Loucy (cell line): ENCODE data around the gene HES2.

Experiments used
- H2AFZ ChIP-seq: fragments of 200-600 bp; sonication (generic); 2 replicates; pipeline ENCODE4 v1.6.0; 2016; ENCODE audit warnings: antibody characterized with exemption, mild to moderate bottlenecking, low read length, moderate library complexity
- H3F3A ChIP-seq: fragments of 200-600 bp; 2 replicates; pipeline ENCODE4 v1.6.0; 2016; ENCODE audit warnings: antibody characterized with exemption, low read depth, mild to moderate bottlenecking
- H3K27me3 ChIP-seq: fragments of 200-600 bp; sonication (generic); 2 replicates; pipeline ENCODE4 v1.6.1; 2014; ENCODE audit warnings: low read length, mild to moderate bottlenecking; ENCODE audit not compliant: insufficient read depth, poor library complexity, severe bottlenecking
- H3K36me3 ChIP-seq: fragments of 200-600 bp; sonication (generic); 2 replicates; pipeline ENCODE4 v1.6.1; 2016; ENCODE audit warnings: low read length; ENCODE audit not compliant: insufficient read depth
- H3K4me1 ChIP-seq: fragments of 200-600 bp; sonication (generic); 2 replicates; pipeline ENCODE4 v1.5.1; 2014; ENCODE audit warnings: low read length, mild to moderate bottlenecking; ENCODE audit not compliant: insufficient read depth, poor library complexity, severe bottlenecking
- H3K4me2 ChIP-seq: fragments of 200-600 bp; sonication (generic); 2 replicates; pipeline ENCODE4 v1.6.0; 2014; ENCODE audit warnings: antibody characterized with exemption, low read length, low read depth, mild to moderate bottlenecking; ENCODE audit not compliant: poor library complexity, severe bottlenecking
- H3K4me3 ChIP-seq: fragments of 200-600 bp; sonication (generic); 2 replicates; pipeline ENCODE4 v1.5.1; 2014; ENCODE audit warnings: low read length, mild to moderate bottlenecking, mixed read lengths; ENCODE audit not compliant: poor library complexity, severe bottlenecking
- H3K79me2 ChIP-seq: fragments of 200-600 bp; sonication (generic); 2 replicates; pipeline ENCODE4 v1.6.1; 2014; ENCODE audit warnings: low read length; ENCODE audit not compliant: insufficient read depth
- H3K9ac ChIP-seq: fragments of 200-600 bp; sonication (generic); 2 replicates; pipeline ENCODE4 v1.6.0; 2014; ENCODE audit warnings: mild to moderate bottlenecking, low read depth, low read length, moderate library complexity; ENCODE audit not compliant: poor library complexity, severe bottlenecking
- H3K9me2 ChIP-seq: fragments of 200-600 bp; sonication (generic); replicated peaks from 2 replicates; pipeline ENCODE4 v1.6.1; 2016; ENCODE audit warnings: low read depth, low read length, mixed read lengths
- H3K9me3 ChIP-seq: fragments of 200-600 bp; sonication (generic); 2 replicates; pipeline ENCODE4 v1.6.1; 2014; ENCODE audit warnings: mild to moderate bottlenecking, antibody characterized with exemption, low read length, low read depth; ENCODE audit not compliant: insufficient read depth
- H4K20me1 ChIP-seq: fragments of 200-600 bp; sonication (generic); 2 replicates; pipeline ENCODE4 v1.6.0; 2014; ENCODE audit warnings: antibody characterized with exemption, low read length, mild to moderate bottlenecking; ENCODE audit not compliant: insufficient read depth, poor library complexity, severe bottlenecking
- EZH2phosphoT487 ChIP-seq: fragments of 200-600 bp; IDR thresholded peaks from 2 replicates; pipeline ENCODE4 v1.6.1; 2018; ENCODE audit warnings: antibody characterized with exemption, mild to moderate bottlenecking, moderate library complexity, borderline replicate concordance
- TF ChIP-seq, protein P1 (sequence below): fragments of 200-600 bp; sonication (generic); conservative IDR thresholded peaks from 2 replicates; pipeline ENCODE4 v1.5.1; 2014; ENCODE audit warnings: mild to moderate bottlenecking, antibody characterized with exemption, low read length

HES2 gene, protein sequence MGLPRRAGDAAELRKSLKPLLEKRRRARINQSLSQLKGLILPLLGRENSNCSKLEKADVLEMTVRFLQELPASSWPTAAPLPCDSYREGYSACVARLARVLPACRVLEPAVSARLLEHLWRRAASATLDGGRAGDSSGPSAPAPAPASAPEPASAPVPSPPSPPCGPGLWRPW

DNA sequence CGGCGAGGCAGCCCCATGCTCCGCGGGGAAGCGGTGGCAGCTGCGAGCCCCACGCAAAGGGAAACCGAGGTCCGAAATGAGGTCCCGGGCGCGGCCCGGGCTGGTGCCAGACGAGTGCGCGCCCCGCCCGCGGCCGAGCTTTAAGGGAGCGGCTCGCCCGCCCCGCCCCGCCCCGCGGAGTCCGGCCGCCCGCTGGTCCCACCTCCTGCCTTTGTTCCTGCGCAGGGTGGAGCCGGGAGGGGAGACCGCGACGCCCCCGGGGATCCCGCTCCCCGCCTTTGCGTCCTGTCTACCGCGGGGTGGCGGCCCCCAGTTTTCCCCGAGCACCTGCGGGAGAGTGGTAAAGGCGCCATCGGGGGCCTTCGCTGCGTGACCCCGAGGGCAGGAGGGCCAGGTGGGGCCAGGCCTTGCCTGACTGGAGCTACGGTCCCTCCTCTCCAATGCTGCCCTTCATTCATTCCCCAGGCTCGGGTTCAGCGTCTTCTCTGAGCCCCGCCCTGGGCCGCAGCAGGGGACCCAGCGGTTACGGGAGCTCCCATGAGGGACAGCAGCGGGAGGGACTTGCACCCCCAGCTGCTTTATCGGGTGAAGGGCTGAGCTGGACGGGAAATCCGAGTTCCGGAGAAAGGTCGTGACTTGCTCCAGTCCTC is at the start of gene HES2:
Gene HES2 (minus strand): TSS at position 116 of the 650 bp plus-strand sequence. CDS start 99 bp downstream, at position 17.
- TF ChIP-seq EZH2phosphoT487, result no peak
- TF ChIP-seq, protein P1, sequence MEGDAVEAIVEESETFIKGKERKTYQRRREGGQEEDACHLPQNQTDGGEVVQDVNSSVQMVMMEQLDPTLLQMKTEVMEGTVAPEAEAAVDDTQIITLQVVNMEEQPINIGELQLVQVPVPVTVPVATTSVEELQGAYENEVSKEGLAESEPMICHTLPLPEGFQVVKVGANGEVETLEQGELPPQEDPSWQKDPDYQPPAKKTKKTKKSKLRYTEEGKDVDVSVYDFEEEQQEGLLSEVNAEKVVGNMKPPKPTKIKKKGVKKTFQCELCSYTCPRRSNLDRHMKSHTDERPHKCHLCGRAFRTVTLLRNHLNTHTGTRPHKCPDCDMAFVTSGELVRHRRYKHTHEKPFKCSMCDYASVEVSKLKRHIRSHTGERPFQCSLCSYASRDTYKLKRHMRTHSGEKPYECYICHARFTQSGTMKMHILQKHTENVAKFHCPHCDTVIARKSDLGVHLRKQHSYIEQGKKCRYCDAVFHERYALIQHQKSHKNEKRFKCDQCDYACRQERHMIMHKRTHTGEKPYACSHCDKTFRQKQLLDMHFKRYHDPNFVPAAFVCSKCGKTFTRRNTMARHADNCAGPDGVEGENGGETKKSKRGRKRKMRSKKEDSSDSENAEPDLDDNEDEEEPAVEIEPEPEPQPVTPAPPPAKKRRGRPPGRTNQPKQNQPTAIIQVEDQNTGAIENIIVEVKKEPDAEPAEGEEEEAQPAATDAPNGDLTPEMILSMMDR, result no peak
- no peaks in the 10 kb centered on the region for H3K9me3 ChIP-seq
- no peak within 1 kb of the TSS for H3K9ac ChIP-seq
- no peaks in the 10 kb centered on the region for H3K36me3 ChIP-seq
- no peaks in the 10 kb centered on the region for H4K20me1 ChIP-seq
- H3K9me2 ChIP-seq, result no peaks in the 10 kb centered on the region
- no peaks in the 10 kb centered on the region for H3K27me3 ChIP-seq
- H3F3A ChIP-seq, result no peaks in the 10 kb centered on the region
- no peaks in the 10 kb centered on the region for H3K4me1 ChIP-seq
- no peaks in the 10 kb centered on the region for H3K79me2 ChIP-seq
- no peak within 1 kb of the TSS for H3K4me3 ChIP-seq
- H3K4me2 ChIP-seq, result no peak within 1 kb of the TSS
- H2AFZ ChIP-seq, result no peak within 1 kb of the TSS

DNA sequence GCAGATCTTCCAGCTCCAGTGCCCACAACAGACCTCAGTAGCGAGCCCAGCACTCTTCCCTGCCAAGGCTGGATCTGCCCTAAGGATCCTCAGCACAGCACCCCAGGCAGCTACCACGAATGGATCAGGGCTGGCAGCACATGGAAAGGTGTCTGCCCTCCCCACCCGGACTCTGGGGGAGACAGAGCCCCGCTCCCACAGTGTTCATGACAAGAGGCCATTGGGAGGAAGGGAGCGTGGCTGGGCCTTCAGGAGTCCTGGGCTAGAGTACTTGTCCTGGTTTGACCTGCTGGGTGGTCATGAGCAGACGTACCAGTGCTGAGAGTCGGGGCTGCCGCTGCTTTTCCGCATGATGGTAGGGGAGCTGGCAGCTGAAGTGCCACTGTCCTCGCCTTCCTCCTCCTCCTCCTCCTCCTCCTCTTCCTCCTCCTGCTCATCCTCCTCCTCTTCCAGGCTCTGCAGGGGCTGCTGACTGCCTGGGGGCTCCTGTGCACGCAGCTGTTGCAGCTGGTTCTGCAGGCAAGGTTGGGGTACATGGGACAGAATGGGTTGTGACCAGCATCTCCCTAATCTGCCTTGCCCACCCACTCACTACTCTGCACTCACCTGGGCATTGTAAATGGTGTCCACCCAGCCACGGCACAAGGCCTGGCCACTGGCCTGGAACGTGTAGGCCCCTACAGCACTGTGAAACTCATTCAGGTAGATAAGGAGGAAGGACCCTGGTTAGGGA is 49.2 kb upstream of the HES2 start:
- H4K20me1 ChIP-seq, result no peaks in the 10 kb centered on the region
- H2AFZ ChIP-seq, result no peak overlapping the region
- H3K79me2 ChIP-seq, result no peaks in the 10 kb centered on the region
- no peaks in the 10 kb centered on the region for H3K36me3 ChIP-seq
- no peaks in the 10 kb centered on the region for H3F3A ChIP-seq
- no peak for TF ChIP-seq EZH2phosphoT487
- TF ChIP-seq, protein P1, result no peak
- no peaks in the 10 kb centered on the region for H3K4me1 ChIP-seq
- H3K4me3 ChIP-seq, result no peak overlapping the region
- no peak overlapping the region for H3K9ac ChIP-seq
- H3K4me2 ChIP-seq, result no peak overlapping the region
- no peaks in the 10 kb centered on the region for H3K9me3 ChIP-seq
- no peaks in the 10 kb centered on the region for H3K27me3 ChIP-seq
- H3K9me2 ChIP-seq, result no peaks in the 10 kb centered on the region

GRCh38 chr1:6467744-6468688 is 48.3 kb upstream of the HES2 start:
- Histone ChIP-seq H2AFZ (no peak overlapping the region), H3K4me3 (no peak overlapping the region), H3K9me2 (no peaks in the 10 kb centered on the region), H3K4me1 (no peaks in the 10 kb centered on the region), H3K79me2 (no peaks in the 10 kb centered on the region), H3K9me3 (no peaks in the 10 kb centered on the region), H3F3A (no peaks in the 10 kb centered on the region), H3K4me2 (no peak overlapping the region), H4K20me1 (no peaks in the 10 kb centered on the region), H3K36me3 (no peaks in the 10 kb centered on the region), H3K27me3 (no peaks in the 10 kb centered on the region), H3K9ac (no peak overlapping the region)
- no peak for TF ChIP-seq EZH2phosphoT487
- TF ChIP-seq, protein P1, result no peak
